ENCODE data around the gene KLRC1.
"Not testable (repeated sequence)": the region's sequence is repeated elsewhere in the genome, so short reads cannot be mapped to it uniquely, and the experiment has no call there.

Gene KLRC1

GRCh38 chr12:10424260-10424899 lies 28.8 kb downstream of the KLRC1 start:
- DNase-seq (ENCODE audit: low read depth in 2 of 2, low spot score in 1 of 2), result not testable (repeated sequence)

- not testable (repeated sequence) for DNase-seq (ENCODE audit: low read depth in 2 of 2, low spot score in 1 of 2)
These were observed 31.0 kb downstream of the KLRC1 start for GRCh38 chr12:10422159-10422558.

DNA sequence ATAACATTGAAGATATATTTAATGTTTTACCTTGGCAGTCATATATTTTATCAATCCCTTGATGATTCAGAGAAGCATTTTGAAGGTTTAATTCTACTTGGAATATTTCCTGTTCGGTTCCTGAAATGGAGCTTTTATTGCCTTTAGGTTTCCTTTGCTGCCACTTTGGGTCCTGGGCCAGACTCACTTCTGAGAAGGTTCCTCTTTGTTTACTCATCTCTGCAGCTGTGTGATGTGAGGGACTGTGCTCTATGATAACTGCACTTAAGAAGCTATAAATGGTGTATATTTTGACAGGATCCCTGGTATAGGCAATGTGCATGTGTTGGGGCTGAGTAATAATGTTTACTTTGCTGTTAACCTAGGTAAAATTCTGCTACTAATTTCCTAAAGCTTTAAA lies 32.8 kb downstream of the KLRC1 start, which contains the start of gene KLRC3:
Gene KLRC3, minus strand, starts transcription at position 262 of the 400 bp plus-strand sequence. Its CDS starts 45 bp downstream, at position 217.
- not testable (repeated sequence) for DNase-seq (ENCODE audit: low read depth in 2 of 2, low spot score in 1 of 2)

GRCh38 chr12:10409392-10409791 lies 43.8 kb downstream of the KLRC1 start, which contains the start of gene KLRC4:
Gene KLRC4 (minus strand): TSS chr12:10409757. CDS start chr12:10409575, 182 bp downstream.
- DNase-seq (ENCODE audit: low read depth in 2 of 2, low spot score in 1 of 2), result no peak

GRCh38 chr12:10408842-10409241 lies 44.3 kb downstream of the KLRC1 start:
- no peak for DNase-seq (ENCODE audit: low read depth in 2 of 2, low spot score in 1 of 2)

- DNase-seq (ENCODE audit: low read depth in 2 of 2, low spot score in 1 of 2), result no peak
These were observed 46.5 kb downstream of the KLRC1 start for GRCh38 chr12:10406725-10407124.

DNA sequence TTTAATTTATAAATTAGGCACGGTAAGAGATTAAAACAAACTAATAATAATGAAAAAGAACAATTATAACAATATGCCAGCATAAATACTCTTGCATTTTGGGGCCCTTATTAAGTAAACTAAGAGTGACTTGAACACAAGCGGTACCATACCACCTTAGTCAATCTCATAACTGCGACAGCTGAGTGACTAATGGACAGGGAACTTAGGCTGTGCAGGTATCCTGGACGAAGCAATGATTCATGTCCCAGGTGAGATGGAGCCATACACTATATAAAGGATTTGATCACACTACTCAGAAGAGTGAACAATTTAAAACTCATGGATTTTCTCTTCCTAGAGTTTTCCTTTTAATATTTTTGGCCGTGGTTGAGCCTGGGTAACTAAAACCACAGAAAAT lies 47.9 kb downstream of the KLRC1 start:
- no peak for DNase-seq (ENCODE audit: low read depth in 2 of 2, low spot score in 1 of 2)

GRCh38 chr12:10404798-10405197 lies 48.4 kb downstream of the KLRC1 start:
- DNase-seq (ENCODE audit: low read depth in 2 of 2, low spot score in 1 of 2), result no peak

- DNase-seq (ENCODE audit: low read depth in 2 of 2, low spot score in 1 of 2), result no peak
These were observed 52.3 kb downstream of the KLRC1 start for GRCh38 chr12:10400829-10401228.

GRCh38 chr12:10398168-10398567 lies 55.0 kb downstream of the KLRC1 start:
- no peak for DNase-seq (ENCODE audit: low read depth in 2 of 2, low spot score in 1 of 2)

- no peak for DNase-seq (ENCODE audit: low read depth in 2 of 2, low spot score in 1 of 2)
These were observed 55.9 kb downstream of the KLRC1 start for GRCh38 chr12:10397296-10397695.

DNA sequence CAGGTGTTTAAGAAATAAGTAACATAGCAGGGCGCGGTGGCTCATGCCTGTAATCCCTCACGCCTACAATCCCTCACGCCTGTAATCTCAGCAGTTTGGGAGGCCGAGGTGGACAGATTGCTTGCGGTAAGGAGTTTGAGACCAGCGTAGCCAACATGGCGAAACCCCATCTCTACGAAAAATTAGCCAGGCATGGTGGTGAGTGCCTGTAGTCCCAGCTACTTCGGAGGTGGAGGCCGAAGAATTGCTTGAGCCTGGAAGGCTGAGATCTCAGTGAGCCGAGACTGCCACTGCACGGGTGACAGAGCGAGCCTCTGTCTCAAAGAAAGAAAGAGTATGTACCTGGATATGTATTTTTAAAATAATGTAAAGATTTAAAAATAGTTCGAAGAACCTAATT lies 57.0 kb downstream of the KLRC1 start:
- DNase-seq (ENCODE audit: low read depth in 2 of 2, low spot score in 1 of 2), result not testable (repeated sequence)
